ENCODE results near the gene SPON1.

The SPON1 gene

DNA sequence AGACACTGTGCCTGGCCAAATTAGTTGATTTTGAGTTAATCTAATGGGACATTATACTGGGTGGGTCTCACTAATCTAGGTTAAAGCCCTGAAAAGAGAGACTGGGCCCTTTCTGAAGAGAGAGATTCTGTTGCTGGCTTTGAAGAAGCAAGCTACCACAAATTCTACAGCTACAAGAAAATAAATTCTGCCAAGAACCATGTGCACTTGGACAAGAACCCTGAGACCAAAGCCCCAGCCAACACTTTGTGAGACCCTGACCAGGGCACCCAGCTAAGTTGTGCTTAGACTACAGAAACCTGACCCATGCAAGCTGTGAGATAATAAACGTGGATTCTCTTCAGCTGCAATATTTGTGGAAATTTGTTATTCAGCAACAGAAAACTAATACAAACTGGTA is 20.1 kb upstream of the SPON1 start:
- no peak for TF ChIP-seq EZH2phosphoT487 (IDR thresholded peaks at IDR 0.05; ENCODE audit: borderline replicate concordance)
- TF ChIP-seq, protein P1, sequence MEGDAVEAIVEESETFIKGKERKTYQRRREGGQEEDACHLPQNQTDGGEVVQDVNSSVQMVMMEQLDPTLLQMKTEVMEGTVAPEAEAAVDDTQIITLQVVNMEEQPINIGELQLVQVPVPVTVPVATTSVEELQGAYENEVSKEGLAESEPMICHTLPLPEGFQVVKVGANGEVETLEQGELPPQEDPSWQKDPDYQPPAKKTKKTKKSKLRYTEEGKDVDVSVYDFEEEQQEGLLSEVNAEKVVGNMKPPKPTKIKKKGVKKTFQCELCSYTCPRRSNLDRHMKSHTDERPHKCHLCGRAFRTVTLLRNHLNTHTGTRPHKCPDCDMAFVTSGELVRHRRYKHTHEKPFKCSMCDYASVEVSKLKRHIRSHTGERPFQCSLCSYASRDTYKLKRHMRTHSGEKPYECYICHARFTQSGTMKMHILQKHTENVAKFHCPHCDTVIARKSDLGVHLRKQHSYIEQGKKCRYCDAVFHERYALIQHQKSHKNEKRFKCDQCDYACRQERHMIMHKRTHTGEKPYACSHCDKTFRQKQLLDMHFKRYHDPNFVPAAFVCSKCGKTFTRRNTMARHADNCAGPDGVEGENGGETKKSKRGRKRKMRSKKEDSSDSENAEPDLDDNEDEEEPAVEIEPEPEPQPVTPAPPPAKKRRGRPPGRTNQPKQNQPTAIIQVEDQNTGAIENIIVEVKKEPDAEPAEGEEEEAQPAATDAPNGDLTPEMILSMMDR (conservative IDR thresholded peaks at IDR 0.05; ENCODE audit: low read length) = no peak
- H3K9me3 ChIP-seq (ENCODE audit: insufficient read depth, low read depth, low read length) = no peaks in the 10 kb centered on the region
- H3K36me3 ChIP-seq (ENCODE audit: insufficient read depth, low read length) = no peaks in the 10 kb centered on the region
- H3K27me3 ChIP-seq (ENCODE audit: insufficient read depth, low read length, poor library complexity, severe bottlenecking) = no peaks in the 10 kb centered on the region
- no peak overlapping the region for H3K4me2 ChIP-seq (ENCODE audit: low read depth, low read length, poor library complexity, severe bottlenecking)
- no peak overlapping the region for H3K9ac ChIP-seq (ENCODE audit: low read depth, low read length, poor library complexity, severe bottlenecking)
- H3K4me3 ChIP-seq (ENCODE audit: low read length, poor library complexity, severe bottlenecking) = no peak overlapping the region
- no peaks in the 10 kb centered on the region for H4K20me1 ChIP-seq (ENCODE audit: insufficient read depth, low read length, poor library complexity, severe bottlenecking)
- H2AFZ ChIP-seq (ENCODE audit: low read length) = no peak overlapping the region
- H3K4me1 ChIP-seq (ENCODE audit: insufficient read depth, low read length, poor library complexity, severe bottlenecking) = peaks cover 11% of the 10 kb centered on the region
- no peaks in the 10 kb centered on the region for H3K79me2 ChIP-seq (ENCODE audit: insufficient read depth, low read length)
- no peaks in the 10 kb centered on the region for H3F3A ChIP-seq (ENCODE audit: low read depth)
- no peaks in the 10 kb centered on the region for H3K9me2 ChIP-seq (replicated peaks; ENCODE audit: low read depth, low read length)

DNA sequence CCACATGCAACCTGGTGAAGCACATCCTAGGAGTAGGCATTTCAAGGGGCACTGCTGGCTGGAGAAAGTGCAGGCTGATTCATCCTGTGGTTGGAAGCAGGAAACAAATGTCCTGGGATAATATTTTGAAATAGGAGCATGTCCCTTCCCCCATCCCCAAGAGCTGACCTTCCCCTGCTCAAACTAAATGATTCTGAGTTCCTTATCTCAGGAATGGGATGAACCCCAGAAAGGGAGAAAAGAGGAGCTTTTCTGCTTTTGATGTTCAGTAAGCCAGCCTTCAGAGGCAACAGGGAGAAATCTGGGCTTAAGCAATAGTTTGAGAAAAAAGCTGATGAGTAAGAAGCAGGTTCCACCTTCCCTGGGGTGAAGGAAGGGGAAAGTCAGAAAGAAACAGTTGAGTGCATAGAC is 19.5 kb upstream of the SPON1 start:
- TF ChIP-seq EZH2phosphoT487 (IDR thresholded peaks at IDR 0.05; ENCODE audit: borderline replicate concordance) = no peak
- TF ChIP-seq, protein P1 (conservative IDR thresholded peaks at IDR 0.05; ENCODE audit: low read length) = no peak
- no peaks in the 10 kb centered on the region for H4K20me1 ChIP-seq (ENCODE audit: insufficient read depth, low read length, poor library complexity, severe bottlenecking)
- no peak overlapping the region for H3K4me2 ChIP-seq (ENCODE audit: low read depth, low read length, poor library complexity, severe bottlenecking)
- no peaks in the 10 kb centered on the region for H3K36me3 ChIP-seq (ENCODE audit: insufficient read depth, low read length)
- no peaks in the 10 kb centered on the region for H3K79me2 ChIP-seq (ENCODE audit: insufficient read depth, low read length)
- H3K9ac ChIP-seq (ENCODE audit: low read depth, low read length, poor library complexity, severe bottlenecking) = no peak overlapping the region
- no peaks in the 10 kb centered on the region for H3K9me2 ChIP-seq (replicated peaks; ENCODE audit: low read depth, low read length)
- no peaks in the 10 kb centered on the region for H3K27me3 ChIP-seq (ENCODE audit: insufficient read depth, low read length, poor library complexity, severe bottlenecking)
- peaks cover 11% of the 10 kb centered on the region for H3K4me1 ChIP-seq (ENCODE audit: insufficient read depth, low read length, poor library complexity, severe bottlenecking)
- H3F3A ChIP-seq (ENCODE audit: low read depth) = no peaks in the 10 kb centered on the region
- H2AFZ ChIP-seq (ENCODE audit: low read length) = no peak overlapping the region
- no peak overlapping the region for H3K4me3 ChIP-seq (ENCODE audit: low read length, poor library complexity, severe bottlenecking)
- no peaks in the 10 kb centered on the region for H3K9me3 ChIP-seq (ENCODE audit: insufficient read depth, low read depth, low read length)

DNA sequence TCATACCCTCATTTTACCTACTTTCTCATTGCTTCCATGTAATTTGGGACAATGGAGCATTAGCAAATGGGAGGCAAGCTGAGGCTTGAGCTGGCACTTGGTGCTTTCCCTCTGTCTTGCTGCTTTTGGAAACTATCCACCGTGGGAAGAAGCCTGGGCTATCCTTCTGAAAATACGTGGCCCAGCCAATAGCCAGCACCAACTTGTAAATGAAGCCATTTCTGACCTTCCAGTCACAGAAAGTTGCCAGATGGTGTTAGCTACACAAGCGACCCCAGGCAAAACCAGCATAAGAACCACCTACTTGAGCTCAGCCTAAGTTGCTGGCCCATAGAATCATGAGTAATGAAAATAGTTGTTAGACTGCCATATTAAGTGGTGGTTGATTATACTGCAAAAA is 18.5 kb upstream of the SPON1 start:
- no peak overlapping the region for H2AFZ ChIP-seq (ENCODE audit: low read length)
- H3F3A ChIP-seq (ENCODE audit: low read depth) = no peaks in the 10 kb centered on the region
- H3K9ac ChIP-seq (ENCODE audit: low read depth, low read length, poor library complexity, severe bottlenecking) = no peak overlapping the region
- H3K4me2 ChIP-seq (ENCODE audit: low read depth, low read length, poor library complexity, severe bottlenecking) = no peak overlapping the region
- H4K20me1 ChIP-seq (ENCODE audit: insufficient read depth, low read length, poor library complexity, severe bottlenecking) = no peaks in the 10 kb centered on the region
- no peaks in the 10 kb centered on the region for H3K9me3 ChIP-seq (ENCODE audit: insufficient read depth, low read depth, low read length)
- no peaks in the 10 kb centered on the region for H3K9me2 ChIP-seq (replicated peaks; ENCODE audit: low read depth, low read length)
- no peaks in the 10 kb centered on the region for H3K36me3 ChIP-seq (ENCODE audit: insufficient read depth, low read length)
- peaks cover 11% of the 10 kb centered on the region for H3K4me1 ChIP-seq (ENCODE audit: insufficient read depth, low read length, poor library complexity, severe bottlenecking)
- H3K27me3 ChIP-seq (ENCODE audit: insufficient read depth, low read length, poor library complexity, severe bottlenecking) = no peaks in the 10 kb centered on the region
- no peak for TF ChIP-seq EZH2phosphoT487 (IDR thresholded peaks at IDR 0.05; ENCODE audit: borderline replicate concordance)
- TF ChIP-seq, protein P1 (conservative IDR thresholded peaks at IDR 0.05; ENCODE audit: low read length) = no peak
- H3K79me2 ChIP-seq (ENCODE audit: insufficient read depth, low read length) = no peaks in the 10 kb centered on the region
- H3K4me3 ChIP-seq (ENCODE audit: low read length, poor library complexity, severe bottlenecking) = no peak overlapping the region

Data from Loucy (cell line).